KBM-7 (cell line): ENCODE measurements around the gene MARCHF9.
A peak's percentile ranks its signal among the peaks of the same experiment; 100 is the strongest.
"Not testable (repeated sequence)": the region's sequence is repeated elsewhere in the genome, so short reads cannot be mapped to it uniquely, and the experiment has no call there.

Experiments
- DNase-seq: peaks from one replicate; pipeline ENCODE4 v3.0.0-alpha.2; 2015
- in situ Hi-C: fragments of 300-500 bp; cut with MboI; formaldehyde crosslinking; loops from 2 replicates; pipeline ENCODE4 v1.14.3; 2020; ENCODE audit warnings: low sequenced_read_pairs, low pct_unique_long_range_greater_than_20kb, mixed read lengths

The MARCHF9 gene

DNA sequence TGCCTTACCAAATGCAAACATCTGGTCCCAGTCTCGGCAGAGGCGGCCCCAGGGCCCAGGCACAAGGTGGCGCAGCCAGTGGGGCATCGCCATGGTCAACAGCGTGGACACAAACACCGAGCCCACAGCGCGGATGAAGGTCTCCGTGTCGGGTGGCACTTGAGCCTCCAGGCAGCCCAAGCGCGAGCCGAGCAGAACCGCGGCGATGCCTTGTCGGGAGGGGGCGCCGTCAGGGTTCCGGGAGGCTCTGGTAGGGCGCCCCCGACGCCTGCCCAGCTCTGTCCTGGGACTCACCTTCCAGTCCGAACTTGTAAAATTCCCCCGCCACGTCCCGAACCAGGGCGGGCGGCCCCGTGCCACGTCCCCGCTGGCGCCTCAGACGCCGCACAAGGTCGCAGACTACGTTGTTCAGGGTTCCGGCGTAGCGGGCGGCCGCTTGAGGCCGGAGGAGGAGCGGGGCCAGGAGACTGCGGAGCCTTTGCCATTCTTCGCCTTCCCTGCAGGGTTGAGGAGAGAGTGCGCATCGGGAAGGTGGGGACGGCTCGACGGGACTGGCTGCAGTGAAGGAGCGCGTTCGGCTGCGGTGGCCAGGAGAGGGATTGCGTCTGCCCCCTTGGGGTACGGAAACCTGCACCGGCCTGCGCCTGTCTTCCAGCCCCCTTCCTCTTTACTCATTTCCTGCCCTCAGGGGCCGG, 10.2 kb downstream of the MARCHF9 start:
- DNase-seq: peak; percentile 45

DNA sequence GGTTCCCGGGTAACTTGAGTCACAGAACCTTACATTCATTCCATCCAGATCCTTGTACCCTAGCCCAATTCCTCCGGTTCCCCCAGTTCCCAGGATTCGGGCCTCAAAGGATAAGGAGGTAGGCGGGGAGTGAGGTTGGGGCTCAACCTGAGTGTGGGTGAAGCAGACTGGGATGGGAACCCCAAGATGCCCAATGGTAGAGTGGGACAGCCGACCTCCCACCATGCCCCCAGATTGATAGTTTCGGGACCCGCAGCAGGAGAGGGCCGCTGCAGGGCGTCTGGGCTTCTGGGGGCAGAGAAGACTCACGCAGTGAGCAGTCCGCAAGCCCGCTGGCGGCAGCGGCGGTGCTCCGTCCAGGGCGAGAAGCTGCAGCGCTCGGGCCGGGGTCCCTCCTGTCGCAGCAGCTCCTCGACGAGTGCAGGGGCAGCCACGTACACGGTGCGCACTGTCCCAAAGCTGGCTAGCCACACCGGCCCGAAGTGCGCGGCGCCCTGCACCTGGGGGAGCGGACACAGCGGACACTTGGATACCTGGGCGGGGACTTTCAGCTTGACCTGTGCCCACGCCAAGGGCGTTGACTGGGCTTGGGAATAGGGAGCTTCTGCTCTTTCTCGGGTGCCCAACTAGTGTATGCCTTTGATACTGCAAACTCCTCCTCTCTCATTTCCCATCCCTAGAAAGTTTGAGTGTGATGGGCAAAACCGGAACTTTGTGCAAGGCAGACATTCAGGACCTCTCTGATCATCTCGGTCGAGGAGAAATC, 11.0 kb downstream of the MARCHF9 start:
- DNase-seq: no peak
- in situ Hi-C loops: no loop called here

More for the DNA sequence above, 10.2 kb downstream of the MARCHF9 start:
- in situ Hi-C loops: no loop called here

DNA sequence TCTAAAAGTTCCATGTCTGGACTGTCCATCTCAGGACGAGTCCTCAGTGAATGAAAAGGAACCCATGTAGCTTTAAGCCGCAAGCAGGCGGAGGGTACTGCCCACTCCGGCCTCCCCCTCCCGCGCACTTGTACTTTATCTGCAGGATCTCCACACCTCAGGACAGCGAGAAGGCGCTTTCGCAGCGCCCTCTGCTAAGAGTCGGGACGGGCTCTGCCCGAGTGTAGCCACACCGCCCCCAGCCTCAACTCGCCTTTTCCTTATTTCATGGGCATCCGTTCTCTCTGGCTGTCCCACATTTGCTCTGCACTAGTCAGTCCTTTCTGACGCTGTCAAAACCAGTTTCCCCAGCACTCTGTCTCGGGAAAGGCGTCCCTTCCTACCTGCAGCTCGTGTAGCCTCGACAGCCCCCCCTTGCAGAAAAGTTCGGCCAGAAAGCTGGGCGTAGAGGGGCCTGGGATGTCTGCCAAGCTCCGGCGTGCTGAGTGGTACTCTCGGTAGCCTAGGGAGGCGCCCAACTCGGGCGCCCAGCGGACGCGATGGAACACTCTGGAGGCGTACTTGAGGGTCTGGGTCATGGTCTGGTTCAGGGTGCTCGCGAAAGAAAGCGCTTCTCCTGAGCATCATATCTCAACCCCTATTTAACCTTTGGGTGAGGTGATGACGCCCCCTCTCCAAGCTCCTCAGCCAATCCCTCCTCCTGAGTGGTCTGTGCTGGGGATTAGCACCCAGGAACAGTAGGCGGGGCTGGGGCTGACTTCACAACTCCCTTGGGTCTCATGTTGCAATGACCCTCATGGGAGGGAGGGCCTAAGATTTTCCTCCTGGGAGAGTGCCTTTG, 11.8 kb downstream of the MARCHF9 start, which contains the start of gene CYP27B1:
CYP27B1 (minus strand) TSS at position 615 of the 841 bp plus-strand sequence; CDS start at position 578, 37 bp downstream.
- in situ Hi-C loops: no loop called here
- no peak for DNase-seq

DNA sequence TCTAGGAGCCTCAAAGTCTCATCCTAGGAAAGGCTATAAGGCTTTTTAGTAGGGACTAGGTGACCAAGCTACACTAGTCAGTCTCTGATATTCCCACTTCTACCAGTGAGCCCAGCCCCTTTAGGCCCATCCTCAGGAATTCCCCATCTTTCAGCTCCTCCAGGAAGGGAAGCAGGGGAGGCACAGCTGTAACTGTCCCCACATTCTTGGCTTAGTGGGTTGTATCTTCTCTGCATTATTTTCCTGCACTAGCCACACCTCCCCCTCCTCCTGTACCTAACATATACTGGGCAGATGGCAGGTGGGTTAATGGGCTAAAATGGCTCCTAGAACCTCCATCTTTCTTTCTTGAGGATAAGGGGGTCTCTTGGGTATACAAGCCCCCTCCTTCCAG, 12.4 kb downstream of the MARCHF9 start:
- in situ Hi-C loops: no loop called here
- no peak for DNase-seq

DNA sequence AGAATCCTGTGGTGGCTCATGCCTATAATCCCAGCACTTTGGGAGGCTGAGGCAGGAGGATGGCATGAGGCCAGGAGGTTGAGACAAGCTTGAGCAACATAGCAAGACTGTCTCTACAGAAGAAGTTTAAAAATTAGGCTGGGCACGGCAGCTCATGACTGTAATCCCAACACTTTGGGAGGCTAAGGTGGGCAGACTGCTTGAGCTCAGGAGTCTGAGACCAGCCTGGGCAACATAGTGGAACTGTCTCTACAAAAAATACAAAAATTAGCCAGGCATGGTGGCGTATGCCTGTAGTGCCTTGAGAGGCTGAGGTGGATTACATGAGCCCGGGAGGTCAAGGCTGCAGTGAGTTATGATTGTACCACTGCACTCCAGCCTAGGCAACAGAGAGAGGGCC, 13.0 kb downstream of the MARCHF9 start:
- in situ Hi-C loops: no loop called here
- DNase-seq: no peak

DNA sequence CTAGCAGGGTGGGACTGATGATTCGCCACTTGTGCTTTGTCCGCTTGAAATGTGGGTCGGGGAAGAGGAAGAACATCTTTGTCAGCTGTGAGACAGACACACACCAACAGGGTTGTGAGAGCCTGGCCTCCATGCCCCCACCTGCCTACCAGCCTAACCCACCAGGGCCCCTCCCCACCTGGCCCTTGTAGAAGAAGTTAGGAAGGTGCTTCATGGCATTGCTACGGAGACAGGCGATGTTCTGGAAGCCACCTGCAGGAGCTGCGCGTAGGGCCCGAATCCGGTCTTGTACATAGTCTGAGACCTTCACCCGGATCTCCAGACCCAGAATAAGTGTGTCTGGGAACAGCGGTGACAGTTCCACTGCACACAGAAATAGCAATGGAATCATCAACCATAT, 14.7 kb downstream of the MARCHF9 start:
- DNase-seq: no peak
- in situ Hi-C loops: no loop called here

DNA sequence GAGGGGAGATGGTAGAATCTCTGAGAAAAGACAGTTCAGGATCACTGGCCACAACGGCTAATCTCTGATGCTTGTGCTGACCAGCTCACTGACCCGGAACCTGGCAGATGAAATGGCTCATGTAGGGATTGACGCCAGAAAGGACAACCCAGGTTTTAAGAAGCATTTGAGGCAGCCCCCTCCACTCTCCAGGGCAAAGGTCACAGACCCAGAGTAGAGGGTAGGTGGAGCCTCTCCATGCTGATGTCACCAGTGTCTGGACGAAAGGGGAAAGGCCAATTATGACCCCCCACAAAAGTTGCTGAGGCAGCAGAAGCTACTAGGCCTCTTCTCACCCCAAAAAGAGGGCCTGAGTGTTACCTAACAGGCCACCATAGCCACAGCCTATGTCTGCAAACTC, 15.8 kb downstream of the MARCHF9 start:
- DNase-seq: no peak
- in situ Hi-C loops: no loop called here

DNA sequence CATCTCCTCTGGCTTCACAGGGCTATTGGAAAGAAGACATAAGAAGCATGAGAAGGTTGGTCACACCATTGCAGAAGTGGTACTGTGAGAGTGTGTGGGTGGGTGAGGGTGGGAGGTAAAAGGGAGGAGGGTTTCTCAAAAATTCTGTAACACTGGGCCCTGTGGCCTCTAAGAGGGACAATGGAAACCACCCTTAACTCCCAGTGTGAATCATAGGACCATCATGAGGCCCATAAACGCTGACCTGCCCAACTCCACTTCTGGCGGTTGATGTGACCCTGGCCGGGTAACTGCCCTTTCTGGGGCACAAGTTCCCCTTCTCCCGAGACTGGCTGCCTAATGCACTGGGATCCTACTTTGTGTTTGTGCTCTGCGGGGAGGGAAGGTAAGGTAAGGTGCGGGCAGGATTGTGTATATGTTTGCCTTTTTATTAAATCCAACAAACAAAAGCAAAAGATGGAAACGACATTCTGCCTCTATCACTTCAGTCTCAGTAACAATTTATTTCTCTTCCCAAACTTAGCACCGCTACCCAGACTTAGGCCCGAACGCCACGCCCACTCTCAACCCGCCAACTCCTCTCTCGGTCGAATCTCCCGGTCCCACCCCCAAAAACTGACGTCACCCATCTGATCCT, 16.5 kb downstream of the MARCHF9 start:
- in situ Hi-C loops: no loop called here
- DNase-seq: peak; percentile 97

DNA sequence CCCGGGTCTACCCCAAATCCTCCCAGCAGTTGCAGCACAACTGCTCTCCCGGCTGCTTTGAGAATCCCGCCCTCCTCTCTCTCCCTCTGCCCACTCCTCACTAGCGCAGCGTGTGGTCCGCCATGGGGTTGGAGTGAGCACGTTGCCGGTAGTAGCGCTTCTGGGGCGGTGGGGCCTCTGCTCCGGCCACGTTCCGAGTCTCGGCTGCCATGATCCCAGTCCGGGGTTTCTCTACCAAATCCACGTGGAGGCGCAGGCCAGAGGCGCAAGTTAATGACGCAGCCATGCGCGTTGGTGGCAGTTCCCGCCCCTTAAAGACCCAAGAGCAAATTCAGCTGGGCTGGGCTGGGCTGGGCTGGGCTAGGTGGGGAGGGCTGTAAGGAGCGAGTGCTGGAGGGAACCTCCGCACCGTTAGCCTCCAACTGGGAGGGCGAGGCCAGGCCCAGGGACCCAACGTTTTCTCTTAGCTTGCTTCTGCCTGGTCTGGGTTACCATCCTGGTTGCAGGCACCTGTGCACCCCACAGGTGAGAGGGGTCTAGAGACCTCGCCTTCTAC, 17.0 kb downstream of the MARCHF9 start, which contains the start of gene METTL1:
METTL1 (minus strand) TSS at position 233 of the 556 bp plus-strand sequence; CDS start at position 211, 22 bp downstream.
- in situ Hi-C loops: no loop called here
- peak; percentile 98 for DNase-seq

DNA sequence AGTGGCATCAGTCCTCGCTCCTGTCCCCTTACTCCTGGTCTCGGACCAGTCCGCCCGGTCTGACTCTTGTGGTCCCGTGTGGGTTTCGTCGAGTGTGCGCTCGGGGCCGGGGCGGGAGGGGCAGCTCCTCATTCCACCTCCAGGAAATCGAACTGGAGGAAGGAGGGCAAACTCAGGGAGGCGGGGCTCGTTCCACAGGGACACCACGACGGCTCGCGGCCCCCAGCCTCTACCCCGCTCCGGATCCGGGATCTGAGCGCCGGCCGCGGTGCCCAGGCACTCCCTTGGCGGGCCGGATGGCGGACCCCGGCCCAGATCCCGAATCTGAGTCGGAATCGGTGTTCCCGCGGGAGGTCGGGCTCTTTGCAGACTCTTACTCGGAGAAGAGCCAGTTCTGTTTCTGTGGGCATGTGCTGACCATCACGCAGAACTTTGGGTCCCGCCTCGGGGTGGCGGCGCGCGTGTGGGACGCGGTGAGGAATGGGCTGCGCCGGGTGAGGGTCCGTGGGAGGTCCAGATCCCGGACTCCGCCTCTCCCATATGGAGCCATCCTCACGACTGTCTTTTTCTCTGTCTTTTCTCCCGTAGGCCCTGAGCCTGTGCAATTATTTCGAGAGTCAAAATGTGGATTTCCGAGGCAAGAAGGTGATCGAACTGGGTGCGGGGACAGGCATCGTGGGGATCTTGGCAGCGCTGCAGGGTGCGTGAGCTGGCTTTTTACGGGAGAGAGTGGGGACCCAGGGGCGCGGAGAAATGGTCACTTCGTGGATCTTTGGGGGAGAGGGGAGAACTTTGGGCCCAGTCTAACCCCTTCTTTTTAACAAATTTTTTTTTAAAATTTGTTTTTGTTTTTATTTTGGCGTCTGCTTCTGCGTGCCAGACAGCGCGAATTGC, 17.8 kb downstream of the MARCHF9 start, which contains the start of gene EEF1AKMT3:
EEF1AKMT3 (plus strand) TSS at position 186 of the 894 bp plus-strand sequence; CDS start at position 297, 111 bp downstream.
- no peak for DNase-seq
- in situ Hi-C loops: no loop called here

DNA sequence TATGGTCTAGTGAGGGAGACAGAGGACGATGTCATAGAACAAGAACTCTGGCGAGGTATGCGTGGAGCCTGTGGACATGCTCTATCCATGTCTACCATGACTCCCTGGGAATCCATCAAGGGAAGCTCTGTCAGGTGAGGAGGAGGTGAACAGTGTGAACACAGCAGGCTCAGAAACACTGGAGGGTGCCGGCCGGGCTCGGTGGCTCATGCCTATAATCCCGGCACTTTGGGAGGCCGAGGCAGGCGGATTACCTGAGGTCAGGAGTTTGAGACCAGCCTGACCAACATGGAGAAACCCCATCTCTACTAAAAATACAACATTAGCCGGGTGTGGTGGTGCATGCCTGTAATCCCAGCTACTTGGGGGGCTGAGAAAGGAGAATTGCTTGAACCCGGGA, 19.7 kb downstream of the MARCHF9 start:
- in situ Hi-C loops, DNase-seq: not testable (repeated sequence)

DNA sequence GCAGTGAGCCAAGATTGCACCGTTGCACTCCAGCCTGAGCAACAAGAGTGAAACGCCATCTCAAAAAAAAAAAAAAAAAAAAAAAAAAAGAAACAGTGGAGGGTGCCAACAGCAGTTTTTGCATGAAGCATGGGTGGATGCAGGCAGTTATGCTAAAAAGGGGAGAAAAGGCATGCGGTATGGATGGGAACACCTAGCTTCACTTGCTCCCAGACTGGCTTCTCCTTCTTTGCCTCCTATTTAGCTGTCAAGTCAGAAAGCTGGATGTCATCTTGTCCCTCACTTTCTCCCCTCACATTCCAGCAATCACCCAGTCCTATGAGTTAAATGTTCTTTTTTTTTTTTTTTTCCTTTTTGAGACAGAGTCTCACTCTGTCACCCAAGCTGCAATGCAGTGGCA, 20.1 kb downstream of the MARCHF9 start:
- in situ Hi-C loops: no loop called here
- DNase-seq: no peak

DNA sequence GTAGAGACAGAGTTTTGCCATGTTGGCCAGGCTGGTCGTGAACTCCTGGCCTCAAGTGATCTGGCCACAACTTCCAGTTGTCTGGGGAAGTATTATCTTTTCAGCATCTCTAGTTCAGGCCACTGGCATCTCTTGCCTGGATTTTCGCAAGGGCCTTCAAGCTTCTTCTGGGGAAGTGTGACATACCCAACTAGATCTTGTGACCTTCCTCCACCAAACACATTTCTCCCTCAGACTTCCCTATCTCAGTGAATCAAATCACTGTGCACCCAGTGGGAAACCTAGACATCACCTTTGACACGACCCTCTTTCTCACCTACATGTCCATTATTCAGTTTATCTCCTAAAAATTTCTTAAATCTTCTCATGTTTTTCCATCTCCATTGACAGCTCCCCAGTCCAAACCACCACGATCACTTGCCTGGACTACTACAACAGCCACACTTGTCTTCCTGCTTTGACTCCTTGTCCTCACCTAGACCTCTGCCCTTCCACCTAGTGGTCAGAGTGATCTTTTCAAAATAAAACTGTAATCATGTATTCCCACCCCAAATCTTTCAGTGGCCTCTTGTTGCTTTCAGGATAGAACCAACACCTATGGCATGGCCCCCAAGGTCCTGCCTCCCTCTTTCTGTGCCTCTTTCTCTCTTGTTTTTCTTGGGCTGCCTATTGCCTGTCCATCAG, 20.8 kb downstream of the MARCHF9 start:
- DNase-seq: peak; percentile 34
- in situ Hi-C loops: no loop called here

DNA sequence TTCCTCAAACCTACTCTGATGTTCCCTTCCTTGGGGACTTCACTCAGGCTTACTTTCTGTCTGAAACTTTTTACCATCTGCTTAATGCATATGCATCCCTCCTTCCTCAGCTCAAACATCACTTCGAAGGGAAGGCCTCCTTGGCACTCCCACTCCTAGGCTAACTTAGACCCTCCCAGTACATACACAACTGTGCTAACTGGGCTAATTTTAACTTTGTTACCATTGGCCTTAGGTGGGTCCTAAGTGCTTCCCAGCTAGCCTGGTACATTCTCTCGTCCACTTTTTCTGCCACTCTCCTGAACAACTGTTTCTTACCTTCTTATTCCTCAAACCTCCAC, 21.3 kb downstream of the MARCHF9 start:
- in situ Hi-C loops: no loop called here
- DNase-seq: no peak

DNA sequence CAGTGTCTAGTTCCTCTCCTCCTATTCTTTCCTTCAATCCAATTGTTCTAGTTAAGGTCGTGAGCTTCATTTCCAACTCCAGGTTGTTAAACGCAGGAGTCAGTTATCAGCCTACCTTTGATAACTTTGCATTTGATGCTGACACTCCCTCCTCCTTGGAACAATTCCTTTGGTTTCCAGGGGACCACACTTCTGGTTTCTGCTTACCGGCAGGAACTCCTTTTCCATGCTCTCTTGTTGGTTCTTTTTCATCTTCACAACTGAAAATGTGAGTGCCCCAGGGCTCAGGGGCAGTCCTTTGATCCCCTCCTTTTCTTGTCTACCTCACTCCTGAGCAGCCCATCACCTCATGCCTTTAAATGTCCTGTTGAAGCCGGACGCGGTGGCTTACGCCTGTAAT, 22.5 kb downstream of the MARCHF9 start:
- in situ Hi-C loops: no loop called here
- DNase-seq: no peak

DNA sequence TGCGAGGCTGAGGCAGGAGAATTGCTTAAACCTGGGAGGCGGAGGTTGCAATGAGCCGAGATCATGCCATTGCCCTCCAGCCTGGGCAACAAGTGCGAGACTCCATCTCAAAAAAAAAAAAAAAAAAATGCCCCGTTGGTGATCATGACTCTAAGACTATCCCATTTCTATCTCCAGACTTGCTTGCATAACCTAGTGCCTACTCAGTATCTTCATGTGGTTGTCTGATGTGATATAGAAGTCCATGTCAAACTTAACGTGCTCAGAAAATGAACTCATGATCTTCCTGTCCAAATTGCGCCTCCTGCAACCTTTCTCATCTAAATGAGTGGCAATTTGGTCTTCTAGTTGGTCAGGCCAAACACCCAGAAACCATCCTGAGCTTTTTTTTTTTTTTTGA, 23.0 kb downstream of the MARCHF9 start:
- DNase-seq: no peak
- in situ Hi-C loops: no loop called here

DNA sequence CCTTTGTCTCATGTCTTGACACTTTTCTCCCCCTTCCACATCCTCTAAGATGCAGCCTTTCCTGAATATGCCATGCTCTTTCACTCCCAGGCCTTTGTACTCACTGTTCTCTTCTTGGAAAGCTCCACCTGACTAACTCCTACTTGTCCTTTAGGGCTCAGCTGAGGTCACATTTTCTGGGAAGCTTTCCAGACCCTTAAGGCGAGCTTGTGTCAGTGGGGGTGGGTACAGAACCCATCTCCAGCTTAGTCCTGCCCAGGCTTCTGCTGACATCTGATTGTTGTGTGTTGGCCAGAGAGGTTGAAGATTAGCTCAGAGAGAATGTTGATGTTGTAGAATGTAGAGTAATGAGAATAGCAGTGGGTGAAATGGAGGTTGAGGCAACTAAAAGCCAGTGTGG, 24.8 kb downstream of the MARCHF9 start:
- in situ Hi-C loops: no loop called here
- no peak for DNase-seq
